Right hindlimb (tissue), 1 donor: ENCODE results near the gene IFT88.

ENCODE experiments used
- DNase-seq: peaks from one replicate; pipeline ENCODE4 v3.0.0-alpha.2; 2018

Gene IFT88

DNA sequence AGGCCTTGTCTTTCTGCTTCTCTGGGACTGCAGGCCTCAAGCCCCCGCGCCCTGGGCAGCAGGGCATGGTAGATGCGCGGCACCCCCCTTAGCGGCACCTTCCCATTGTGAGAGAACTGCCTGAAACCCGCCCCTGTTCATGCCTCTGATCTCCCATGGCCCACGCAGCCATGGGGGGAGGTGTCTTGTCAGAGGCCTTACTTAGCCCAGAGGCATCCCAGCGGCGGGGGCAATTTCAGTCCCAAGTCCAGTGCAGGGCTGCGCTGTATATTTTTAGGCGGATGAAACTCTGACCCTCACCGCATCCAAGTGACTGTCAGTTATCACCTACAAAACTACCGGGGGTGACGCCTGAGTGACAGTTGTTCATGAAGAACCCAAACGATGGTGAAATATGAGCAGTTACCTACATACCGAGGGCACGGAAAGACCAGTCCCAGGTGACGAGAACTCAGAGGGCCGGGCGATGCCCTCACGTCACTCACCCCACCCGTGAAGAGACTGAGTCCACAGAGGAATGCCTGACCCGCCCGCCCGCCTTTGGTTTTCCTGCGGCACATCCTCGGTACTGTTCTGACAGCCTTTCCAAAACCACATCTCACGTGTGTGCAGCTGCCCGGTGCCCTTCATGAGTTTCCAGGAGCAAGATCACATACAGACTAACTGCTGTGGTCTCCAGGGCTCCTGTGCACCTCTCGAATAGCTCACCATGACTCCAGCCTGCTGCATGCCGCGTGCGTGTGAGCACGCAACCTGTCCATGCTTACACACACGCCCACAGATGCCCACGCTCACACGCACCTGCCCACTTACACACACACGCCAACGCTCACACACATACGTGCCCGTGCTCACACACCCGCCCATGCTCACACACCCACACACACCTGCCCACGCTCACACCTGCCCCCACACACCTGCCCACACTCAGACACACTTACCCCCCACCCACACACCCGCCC is 150.9 kb downstream of the IFT88 start:
- DNase-seq, result no peak

DNA sequence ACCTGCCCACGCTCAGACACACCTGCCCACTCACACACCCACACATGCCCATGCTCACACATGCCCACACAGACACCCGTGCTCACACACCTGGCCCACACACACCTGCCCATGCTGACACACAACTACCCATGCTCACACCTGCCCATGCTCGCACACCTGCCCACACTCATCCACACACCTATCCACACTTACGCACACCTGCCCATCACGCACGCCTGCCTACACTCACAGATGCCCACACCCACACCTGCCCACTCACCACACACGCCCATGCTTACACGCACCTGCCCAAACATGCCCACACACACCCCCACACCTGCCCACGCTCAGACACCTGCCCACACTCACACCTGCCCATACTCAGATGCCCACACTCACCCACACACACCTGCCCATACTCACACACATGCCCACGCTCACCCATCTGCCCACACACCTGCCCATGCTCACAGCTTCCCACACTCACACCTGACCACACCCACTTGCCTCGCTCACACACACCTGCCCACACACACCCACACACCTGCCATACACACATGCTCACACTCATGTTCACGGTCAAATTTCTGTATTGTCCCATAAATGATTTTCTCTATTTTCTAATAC is 152.1 kb downstream of the IFT88 start:
- DNase-seq, result no peak

DNA sequence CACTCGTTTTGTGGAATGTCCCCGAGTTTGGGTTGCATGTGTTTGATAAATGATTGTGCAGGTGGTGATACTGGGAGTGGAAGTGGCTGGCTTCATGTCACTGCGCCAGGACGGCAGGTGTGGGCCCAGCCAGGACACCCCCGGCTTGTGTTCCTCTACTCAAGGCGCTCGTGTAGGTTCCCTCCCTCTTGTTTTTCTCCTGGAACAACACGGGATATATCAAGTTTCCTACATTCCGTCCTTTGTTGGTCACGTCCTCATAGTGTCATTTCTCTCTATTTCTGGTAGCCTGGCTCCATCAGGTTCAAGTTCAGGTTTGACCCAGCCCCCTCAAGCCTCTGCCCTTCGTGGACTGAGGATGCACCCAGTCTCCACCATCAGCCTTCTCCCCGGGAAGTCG is 152.8 kb downstream of the IFT88 start:
- no peak for DNase-seq

DNA sequence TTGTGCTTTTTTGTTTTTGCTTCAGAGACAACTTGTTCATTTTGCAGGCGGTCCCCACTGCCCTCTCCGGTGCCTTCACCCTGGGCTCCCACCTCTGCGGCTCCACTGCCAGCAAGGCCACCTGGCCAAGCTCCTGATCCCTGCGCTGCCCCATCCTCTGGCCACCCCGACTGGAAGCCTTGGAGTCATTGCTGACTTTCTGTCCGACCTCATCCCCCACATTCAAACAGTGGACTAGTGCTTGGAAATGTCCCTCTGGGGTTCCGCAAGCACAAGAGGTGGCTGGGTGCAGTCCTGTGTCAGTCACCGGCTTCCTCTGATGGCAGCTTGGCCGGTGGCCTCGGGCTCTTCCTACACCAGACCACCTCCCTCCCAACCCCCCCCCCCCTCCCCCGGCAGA is 153.5 kb downstream of the IFT88 start:
- no peak for DNase-seq

DNA sequence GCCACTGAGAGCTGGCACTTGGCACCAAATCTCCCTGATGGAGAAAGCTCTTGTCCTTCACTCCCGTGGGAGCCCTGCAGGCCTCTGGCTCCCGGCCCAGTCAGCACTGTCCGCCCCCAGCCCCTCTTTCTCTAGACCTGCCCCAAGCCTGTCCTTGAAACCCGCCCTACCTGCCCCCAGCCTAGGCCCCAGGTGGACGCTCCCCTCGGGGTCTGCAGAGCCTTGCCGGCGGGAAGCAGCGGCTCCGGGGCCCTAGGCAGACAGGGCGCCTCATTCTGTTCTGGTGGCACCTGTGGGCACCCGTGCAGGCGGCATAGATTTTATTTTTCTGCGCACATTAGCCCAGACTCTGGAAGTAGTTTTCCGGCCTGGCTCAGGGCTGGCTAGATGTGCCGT is 154.1 kb downstream of the IFT88 start:
- no peak for DNase-seq

DNA sequence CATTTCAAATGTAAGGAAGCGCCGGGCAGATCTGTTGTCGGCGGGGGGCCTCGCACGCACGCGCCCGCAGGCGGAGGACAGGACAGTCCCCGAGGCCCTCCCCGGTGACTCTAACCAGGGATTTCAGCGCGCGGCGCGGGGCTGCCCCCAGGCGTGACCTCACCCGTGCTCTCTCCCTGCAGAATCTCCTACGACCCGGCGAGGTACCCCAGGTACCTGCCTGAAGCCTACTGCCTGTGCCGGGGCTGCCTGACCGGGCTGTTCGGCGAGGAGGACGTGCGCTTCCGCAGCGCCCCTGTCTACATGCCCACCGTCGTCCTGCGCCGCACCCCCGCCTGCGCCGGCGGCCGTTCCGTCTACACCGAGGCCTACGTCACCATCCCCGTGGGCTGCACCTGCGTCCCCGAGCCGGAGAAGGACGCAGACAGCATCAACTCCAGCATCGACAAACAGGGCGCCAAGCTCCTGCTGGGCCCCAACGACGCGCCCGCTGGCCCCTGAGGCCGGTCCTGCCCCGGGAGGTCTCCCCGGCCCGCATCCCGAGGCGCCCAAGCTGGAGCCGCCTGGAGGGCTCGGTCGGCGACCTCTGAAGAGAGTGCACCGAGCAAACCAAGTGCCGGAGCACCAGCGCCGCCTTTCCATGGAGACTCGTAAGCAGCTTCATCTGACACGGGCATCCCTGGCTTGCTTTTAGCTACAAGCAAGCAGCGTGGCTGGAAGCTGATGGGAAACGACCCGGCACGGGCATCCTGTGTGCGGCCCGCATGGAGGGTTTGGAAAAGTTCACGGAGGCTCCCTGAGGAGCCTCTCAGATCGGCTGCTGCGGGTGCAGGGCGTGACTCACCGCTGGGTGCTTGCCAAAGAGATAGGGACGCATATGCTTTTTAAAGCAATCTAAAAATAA is 154.7 kb downstream of the IFT88 start:
- no peak for DNase-seq

DNA sequence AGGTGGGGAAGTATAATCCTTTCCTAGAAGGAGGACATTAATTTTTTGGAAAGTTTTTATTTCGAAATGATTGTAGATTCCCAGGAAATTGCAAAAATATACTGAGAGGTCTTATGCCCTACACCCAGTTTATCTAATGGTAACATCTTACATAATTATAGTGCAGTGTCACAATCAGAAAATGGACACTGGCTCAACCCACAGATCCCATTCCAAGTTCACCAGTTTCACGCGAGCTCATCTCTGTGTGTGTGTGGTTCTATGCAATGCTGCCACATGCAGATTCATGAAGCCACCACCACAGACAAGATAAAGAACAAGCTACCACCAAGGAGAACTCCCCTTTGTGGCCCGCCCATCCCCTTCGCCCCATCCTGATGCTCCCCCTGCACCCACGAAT is 160.9 kb downstream of the IFT88 start:
- DNase-seq, result no peak

DNA sequence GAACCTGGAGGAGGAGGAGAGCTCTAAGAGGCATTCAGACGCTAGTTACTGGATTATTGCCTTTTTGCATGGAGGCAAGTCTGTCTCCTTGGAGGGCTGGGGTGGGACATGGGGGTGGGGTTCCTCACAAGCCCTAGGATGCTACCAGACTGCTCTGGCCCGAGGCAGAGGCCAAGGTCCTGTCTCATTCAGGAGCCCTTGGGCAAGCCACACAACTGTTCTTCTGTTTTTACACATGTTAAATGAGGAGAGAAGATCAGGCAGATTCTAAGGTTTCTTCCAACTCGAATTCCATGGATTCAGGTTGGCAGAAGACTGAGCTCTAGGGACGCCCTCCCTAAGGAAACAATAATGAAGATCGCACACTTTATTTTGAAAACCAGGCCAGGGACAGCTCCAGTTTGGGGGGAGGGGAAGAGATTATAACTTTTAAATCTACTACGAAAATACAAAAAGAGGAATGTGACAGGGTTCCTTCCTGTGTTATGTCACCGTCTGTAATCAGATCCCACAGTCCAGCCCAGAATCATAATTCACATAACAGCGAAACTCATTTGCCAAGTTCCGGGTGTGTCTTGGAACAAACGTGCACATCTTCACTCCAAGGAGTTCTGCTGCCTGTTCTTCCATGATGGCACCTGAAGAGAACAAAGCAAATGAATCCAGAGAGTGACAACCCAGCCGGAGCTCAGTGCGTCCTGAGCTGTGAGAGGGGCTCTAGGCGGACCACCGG is 161.8 kb downstream of the IFT88 start:
- peak; percentile 79 for DNase-seq

DNA sequence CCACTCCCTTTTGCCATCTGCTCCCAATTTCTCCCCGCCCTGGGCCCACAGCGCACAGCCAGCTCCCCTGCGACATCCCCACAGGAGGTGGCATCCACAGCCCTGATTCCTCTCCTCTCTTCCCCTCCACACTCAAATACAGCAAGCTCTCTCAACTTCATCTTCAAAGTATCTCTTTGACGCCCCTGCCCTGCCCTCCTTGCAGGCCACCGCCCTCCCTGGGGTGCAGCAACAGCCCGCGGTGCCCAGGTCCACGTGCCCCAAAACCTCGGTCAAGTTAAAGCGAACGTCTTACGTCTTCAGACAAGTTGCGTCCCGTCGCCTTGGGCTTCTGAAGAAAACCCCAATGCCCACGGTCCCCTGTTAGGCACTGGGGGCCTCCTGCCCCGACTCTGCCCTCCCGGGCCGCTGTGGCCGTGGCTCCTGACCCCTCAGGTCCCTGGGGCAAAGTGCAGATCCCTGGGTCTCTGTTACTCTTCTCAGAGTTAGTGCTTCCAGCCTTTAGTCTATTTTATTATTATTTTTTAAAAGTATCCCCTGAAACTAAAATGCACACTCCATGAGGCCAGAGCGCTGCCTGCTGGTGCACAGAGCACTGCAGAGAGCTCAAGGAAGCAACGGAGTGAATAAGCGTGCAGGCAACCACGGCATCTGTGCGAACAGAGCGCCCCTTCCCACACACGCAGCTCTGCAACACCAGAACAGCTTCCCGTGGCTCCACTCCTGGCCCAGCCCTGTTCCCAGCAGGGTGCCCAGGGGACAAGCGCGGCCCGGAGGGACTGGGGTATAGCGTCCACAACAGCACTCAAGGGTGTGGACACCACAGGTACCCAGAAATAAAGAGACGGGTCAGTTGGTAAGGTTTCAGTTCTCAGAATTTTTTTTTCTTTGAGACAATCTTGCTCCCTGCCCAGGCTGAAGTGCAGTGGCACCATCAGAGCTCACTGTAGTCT is 163.0 kb downstream of the IFT88 start:
- no peak for DNase-seq

DNA sequence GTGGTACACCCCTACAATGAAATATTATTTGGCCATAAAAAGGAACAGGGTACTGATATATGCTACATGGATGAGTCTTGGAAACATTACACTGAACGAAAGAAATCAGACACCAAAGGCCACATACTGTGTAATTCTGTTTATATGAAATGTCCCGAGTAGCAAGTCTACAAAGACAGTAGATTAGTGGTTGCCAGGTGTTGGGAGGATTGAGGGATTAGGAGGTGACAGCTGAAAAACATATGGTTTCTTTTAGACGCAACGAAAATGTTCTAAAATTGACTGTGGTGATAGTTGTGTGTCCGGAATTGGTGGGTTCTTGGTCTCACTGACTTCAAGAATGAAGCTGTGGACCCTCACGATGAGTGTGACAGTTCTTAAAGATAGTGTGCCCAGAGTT is 171.7 kb downstream of the IFT88 start:
- no peak for DNase-seq

DNA sequence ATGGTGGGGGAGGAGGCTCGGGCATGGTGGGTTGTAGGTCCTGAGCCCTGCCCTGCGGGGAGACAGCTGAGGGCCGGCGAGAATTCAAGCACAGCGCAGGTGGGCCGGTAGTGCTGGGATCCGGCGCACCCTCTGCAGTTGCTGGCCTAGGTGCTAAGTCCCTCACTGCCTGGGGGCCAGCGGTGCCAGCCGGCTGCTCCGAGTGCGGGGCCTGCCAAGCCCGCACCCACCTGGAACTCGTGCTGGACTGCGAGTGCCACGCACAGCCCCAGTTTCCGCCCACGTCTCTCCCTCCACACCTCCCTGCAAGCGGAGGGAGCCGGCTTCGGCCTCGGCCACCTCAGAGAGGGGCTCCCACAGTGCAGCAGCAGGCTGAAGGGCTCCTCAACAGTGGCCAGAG is 173.1 kb downstream of the IFT88 start:
- DNase-seq, result no peak
